Loucy (cell line): Measurements from ENCODE around the gene CELSR3.

Source experiments
- H2AFZ ChIP-seq: fragments of 200-600 bp; sonication (generic); 2 replicates; pipeline ENCODE4 v1.6.0; 2016; ENCODE audit warnings: antibody characterized with exemption, mild to moderate bottlenecking, low read length, moderate library complexity
- H3F3A ChIP-seq: fragments of 200-600 bp; 2 replicates; pipeline ENCODE4 v1.6.0; 2016; ENCODE audit warnings: antibody characterized with exemption, low read depth, mild to moderate bottlenecking
- H3K27me3 ChIP-seq: fragments of 200-600 bp; sonication (generic); 2 replicates; pipeline ENCODE4 v1.6.1; 2014; ENCODE audit warnings: low read length, mild to moderate bottlenecking; ENCODE audit not compliant: insufficient read depth, poor library complexity, severe bottlenecking
- H3K36me3 ChIP-seq: fragments of 200-600 bp; sonication (generic); 2 replicates; pipeline ENCODE4 v1.6.1; 2016; ENCODE audit warnings: low read length; ENCODE audit not compliant: insufficient read depth
- H3K4me1 ChIP-seq: fragments of 200-600 bp; sonication (generic); 2 replicates; pipeline ENCODE4 v1.5.1; 2014; ENCODE audit warnings: low read length, mild to moderate bottlenecking; ENCODE audit not compliant: insufficient read depth, poor library complexity, severe bottlenecking
- H3K4me2 ChIP-seq: fragments of 200-600 bp; sonication (generic); 2 replicates; pipeline ENCODE4 v1.6.0; 2014; ENCODE audit warnings: antibody characterized with exemption, low read length, low read depth, mild to moderate bottlenecking; ENCODE audit not compliant: poor library complexity, severe bottlenecking
- H3K4me3 ChIP-seq: fragments of 200-600 bp; sonication (generic); 2 replicates; pipeline ENCODE4 v1.5.1; 2014; ENCODE audit warnings: low read length, mild to moderate bottlenecking, mixed read lengths; ENCODE audit not compliant: poor library complexity, severe bottlenecking
- H3K79me2 ChIP-seq: fragments of 200-600 bp; sonication (generic); 2 replicates; pipeline ENCODE4 v1.6.1; 2014; ENCODE audit warnings: low read length; ENCODE audit not compliant: insufficient read depth
- H3K9ac ChIP-seq: fragments of 200-600 bp; sonication (generic); 2 replicates; pipeline ENCODE4 v1.6.0; 2014; ENCODE audit warnings: mild to moderate bottlenecking, low read depth, low read length, moderate library complexity; ENCODE audit not compliant: poor library complexity, severe bottlenecking
- H3K9me2 ChIP-seq: fragments of 200-600 bp; sonication (generic); replicated peaks from 2 replicates; pipeline ENCODE4 v1.6.1; 2016; ENCODE audit warnings: low read depth, low read length, mixed read lengths
- H3K9me3 ChIP-seq: fragments of 200-600 bp; sonication (generic); 2 replicates; pipeline ENCODE4 v1.6.1; 2014; ENCODE audit warnings: mild to moderate bottlenecking, antibody characterized with exemption, low read length, low read depth; ENCODE audit not compliant: insufficient read depth
- H4K20me1 ChIP-seq: fragments of 200-600 bp; sonication (generic); 2 replicates; pipeline ENCODE4 v1.6.0; 2014; ENCODE audit warnings: antibody characterized with exemption, low read length, mild to moderate bottlenecking; ENCODE audit not compliant: insufficient read depth, poor library complexity, severe bottlenecking
- CTCF ChIP-seq: fragments of 200-600 bp; sonication (generic); conservative IDR thresholded peaks from 2 replicates; pipeline ENCODE4 v1.5.1; 2014; ENCODE audit warnings: mild to moderate bottlenecking, antibody characterized with exemption, low read length
- EZH2phosphoT487 ChIP-seq: fragments of 200-600 bp; IDR thresholded peaks from 2 replicates; pipeline ENCODE4 v1.6.1; 2018; ENCODE audit warnings: antibody characterized with exemption, mild to moderate bottlenecking, moderate library complexity, borderline replicate concordance

The CELSR3 gene

GRCh38 chr3:48607519-48607918 is 55.2 kb downstream of the CELSR3 start:
- no peak for TF ChIP-seq CTCF
- no peak for TF ChIP-seq EZH2phosphoT487
- Histone ChIP-seq H3K4me3 (no peak overlapping the region), H2AFZ (no peak overlapping the region), H3K9me3 (no peaks in the 10 kb centered on the region), H3K4me1 (peaks cover 19% of the 10 kb centered on the region), H3F3A (no peaks in the 10 kb centered on the region), H4K20me1 (peaks cover 8% of the 10 kb centered on the region), H3K4me2 (peak overlapping the region; percentile 98), H3K9me2 (no peaks in the 10 kb centered on the region), H3K36me3 (peaks cover 38% of the 10 kb centered on the region; the same call in 1 of the 2 replicates), H3K9ac (peak overlapping the region; percentile 96), H3K27me3 (no peaks in the 10 kb centered on the region), H3K79me2 (peaks cover 45% of the 10 kb centered on the region)

- Histone ChIP-seq H4K20me1 (no peaks in the 10 kb centered on the region), H3K9ac (no peak overlapping the region), H3K9me2 (no peaks in the 10 kb centered on the region)
Observed at GRCh38 chr3:48601622-48601994, 61.1 kb downstream of the CELSR3 start.

GRCh38 chr3:48600711-48601621 is 61.7 kb downstream of the CELSR3 start:
- Histone ChIP-seq H3K9me2 (no peaks in the 10 kb centered on the region), H3K79me2 (peaks cover 8% of the 10 kb centered on the region; the same call in 1 of the 2 replicates), H3K4me1 (peaks cover 2% of the 10 kb centered on the region), H3K36me3 (peaks cover 77% of the 10 kb centered on the region; the same call in 1 of the 2 replicates), H2AFZ (no peak overlapping the region), H3K9ac (no peak overlapping the region), H3K4me3 (no peak overlapping the region), H4K20me1 (no peaks in the 10 kb centered on the region), H3K4me2 (no peak overlapping the region), H3F3A (no peaks in the 10 kb centered on the region), H3K27me3 (no peaks in the 10 kb centered on the region), H3K9me3 (no peaks in the 10 kb centered on the region)
- TF ChIP-seq CTCF (no peak), EZH2phosphoT487 (no peak)

More at GRCh38 chr3:48601622-48601994, 61.1 kb downstream of the CELSR3 start:
- no peaks in the 10 kb centered on the region for H3K27me3 ChIP-seq
- no peaks in the 10 kb centered on the region for H3F3A ChIP-seq
- no peaks in the 10 kb centered on the region for H3K9me3 ChIP-seq
- peaks cover 80% of the 10 kb centered on the region; the same call in 1 of the 2 replicates for H3K36me3 ChIP-seq
- peaks cover 6% of the 10 kb centered on the region for H3K4me1 ChIP-seq
- no peak overlapping the region for H3K4me3 ChIP-seq
- no peak overlapping the region for H3K4me2 ChIP-seq
- TF ChIP-seq EZH2phosphoT487 (no peak), CTCF (no peak)
- no peak overlapping the region for H2AFZ ChIP-seq
- H3K79me2 ChIP-seq: peaks cover 11% of the 10 kb centered on the region; the same call in 1 of the 2 replicates
